Ishikawa (cell line): ENCODE data around the gene VAV3.

ENCODE experiments used
- CREB1 ChIP-seq: IDR thresholded peaks from 2 replicates; pipeline ENCODE4 v1.6.1; 2012; ENCODE audit warnings: low read depth
- EGR1 ChIP-seq: IDR thresholded peaks from 2 replicates; pipeline ENCODE4 v1.6.1; 2012
- EP300 ChIP-seq: IDR thresholded peaks from 2 replicates; pipeline ENCODE4 v1.6.1; 2012; ENCODE audit warnings: borderline replicate concordance
- RAD21 ChIP-seq: IDR thresholded peaks from 2 replicates; pipeline ENCODE4 v1.6.1; 2012; ENCODE audit warnings: low read depth
- TAF1 ChIP-seq: IDR thresholded peaks from 2 replicates; pipeline ENCODE4 v1.6.1; 2012; ENCODE audit warnings: low read depth, mild to moderate bottlenecking
- TCF12 ChIP-seq: IDR thresholded peaks from 2 replicates; pipeline ENCODE4 v1.6.1; 2012; ENCODE audit warnings: low read depth
- YY1 ChIP-seq: IDR thresholded peaks from 2 replicates; pipeline ENCODE4 v1.6.1; 2012; ENCODE audit warnings: low read depth
- TF ChIP-seq, protein P1 (sequence below): IDR thresholded peaks from 2 replicates; pipeline ENCODE4 v1.6.1; 2012; ENCODE audit warnings: low read depth, mild to moderate bottlenecking
- TF ChIP-seq, protein P2 (sequence below): IDR thresholded peaks from 2 replicates; pipeline ENCODE4 v1.6.1; 2012

- no peak for TF ChIP-seq EGR1
- TF ChIP-seq TCF12, result no peak
- TF ChIP-seq, protein P1, sequence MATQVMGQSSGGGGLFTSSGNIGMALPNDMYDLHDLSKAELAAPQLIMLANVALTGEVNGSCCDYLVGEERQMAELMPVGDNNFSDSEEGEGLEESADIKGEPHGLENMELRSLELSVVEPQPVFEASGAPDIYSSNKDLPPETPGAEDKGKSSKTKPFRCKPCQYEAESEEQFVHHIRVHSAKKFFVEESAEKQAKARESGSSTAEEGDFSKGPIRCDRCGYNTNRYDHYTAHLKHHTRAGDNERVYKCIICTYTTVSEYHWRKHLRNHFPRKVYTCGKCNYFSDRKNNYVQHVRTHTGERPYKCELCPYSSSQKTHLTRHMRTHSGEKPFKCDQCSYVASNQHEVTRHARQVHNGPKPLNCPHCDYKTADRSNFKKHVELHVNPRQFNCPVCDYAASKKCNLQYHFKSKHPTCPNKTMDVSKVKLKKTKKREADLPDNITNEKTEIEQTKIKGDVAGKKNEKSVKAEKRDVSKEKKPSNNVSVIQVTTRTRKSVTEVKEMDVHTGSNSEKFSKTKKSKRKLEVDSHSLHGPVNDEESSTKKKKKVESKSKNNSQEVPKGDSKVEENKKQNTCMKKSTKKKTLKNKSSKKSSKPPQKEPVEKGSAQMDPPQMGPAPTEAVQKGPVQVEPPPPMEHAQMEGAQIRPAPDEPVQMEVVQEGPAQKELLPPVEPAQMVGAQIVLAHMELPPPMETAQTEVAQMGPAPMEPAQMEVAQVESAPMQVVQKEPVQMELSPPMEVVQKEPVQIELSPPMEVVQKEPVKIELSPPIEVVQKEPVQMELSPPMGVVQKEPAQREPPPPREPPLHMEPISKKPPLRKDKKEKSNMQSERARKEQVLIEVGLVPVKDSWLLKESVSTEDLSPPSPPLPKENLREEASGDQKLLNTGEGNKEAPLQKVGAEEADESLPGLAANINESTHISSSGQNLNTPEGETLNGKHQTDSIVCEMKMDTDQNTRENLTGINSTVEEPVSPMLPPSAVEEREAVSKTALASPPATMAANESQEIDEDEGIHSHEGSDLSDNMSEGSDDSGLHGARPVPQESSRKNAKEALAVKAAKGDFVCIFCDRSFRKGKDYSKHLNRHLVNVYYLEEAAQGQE, result no peak
- no peak for TF ChIP-seq YY1
- no peak for TF ChIP-seq CREB1
- TF ChIP-seq TAF1, result no peak
- TF ChIP-seq EP300, result no peak
- TF ChIP-seq RAD21, result no peak
- TF ChIP-seq, protein P2, sequence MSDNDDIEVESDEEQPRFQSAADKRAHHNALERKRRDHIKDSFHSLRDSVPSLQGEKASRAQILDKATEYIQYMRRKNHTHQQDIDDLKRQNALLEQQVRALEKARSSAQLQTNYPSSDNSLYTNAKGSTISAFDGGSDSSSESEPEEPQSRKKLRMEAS, result no peak
Measured at GRCh38 chr1:107817206-107817605, 147.8 kb downstream of the VAV3 start.
